ENCODE results near the gene RNF41.

DNA sequence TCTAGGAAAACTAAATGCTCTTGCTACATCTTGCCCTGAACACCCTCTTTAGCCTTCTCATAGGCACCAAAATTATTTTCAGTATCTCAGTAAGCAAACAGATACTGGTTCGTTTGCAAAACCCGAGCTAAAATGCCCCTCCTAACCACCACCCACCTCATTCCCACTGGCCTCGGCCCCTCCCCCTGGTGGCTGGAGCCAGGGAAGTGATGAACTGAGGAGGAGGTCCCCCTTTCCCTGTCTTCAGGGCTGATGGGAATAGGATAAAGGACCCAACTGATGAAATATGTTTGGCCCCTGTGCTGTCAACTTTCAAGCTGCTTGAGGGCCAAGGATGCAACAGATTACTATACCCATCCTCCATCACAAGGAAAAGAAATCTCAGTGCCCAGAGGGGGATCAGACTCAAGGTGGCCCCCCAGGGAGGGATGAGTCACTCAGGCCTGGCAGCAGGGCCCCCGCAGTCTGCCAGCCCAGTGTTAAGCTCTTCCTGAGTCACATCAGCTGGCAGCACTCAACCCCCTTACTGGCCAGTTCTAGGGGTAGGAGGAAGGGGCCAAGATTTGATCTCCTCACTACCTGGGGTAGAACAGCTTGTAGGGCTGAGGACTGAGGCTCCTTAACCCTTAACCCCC, 34.7 kb upstream of the RNF41 start:
- TF ChIP-seq ZNF274 (IDR thresholded peaks at IDR 0.05; ENCODE audit: low read depth, low read length) (no peak), YY1 (IDR thresholded peaks at IDR 0.05; ENCODE audit: insufficient read depth, insufficient read length) (no peak), SUZ12 (IDR thresholded peaks at IDR 0.05; ENCODE audit: extremely low read depth, insufficient read depth, insufficient read length) (no peak)
